Right atrium auricular region (tissue), 2 donors: ENCODE measurements around the gene SLC8A3. TPM values are rescaled to one million over a fixed set of nuclear protein-coding genes. Genes with fewer than 3 reads are reported as not detected.

Experiments used
- DNase-seq: peaks from one replicate; pipeline ENCODE4 v3.0.0-alpha.2; 2019; ENCODE audit warnings: low spot score
- H3K27ac ChIP-seq, 2 donors: fragments of 200-600 bp; sonication (generic); 1 replicate in 1 of 2; 2 replicates in 1 of 2; pipeline ENCODE4 v1.5.1; 2016 to 2019
- H3K27me3 ChIP-seq, 2 donors: fragments of 200-600 bp; sonication (generic); one replicate each; pipeline versions ENCODE4 v1.5.1 to v1.6.0; 2017 to 2019
- H3K36me3 ChIP-seq: fragments of 200-600 bp; sonication (generic); one replicate; pipeline ENCODE4 v1.5.1; 2016
- H3K4me1 ChIP-seq, 2 donors: fragments of 200-600 bp; sonication (generic); one replicate each; pipeline versions ENCODE4 v1.5.1 to v1.6.0; 2017 to 2019
- H3K4me3 ChIP-seq, 2 donors: fragments of 200-600 bp; sonication (generic); 1 replicate in 1 of 2; 2 replicates in 1 of 2; pipeline ENCODE4 v1.5.1; 2017 to 2019; ENCODE audit warnings: mild to moderate bottlenecking in 1 of 2, moderate library complexity in 1 of 2
- H3K9me3 ChIP-seq, 2 donors: fragments of 200-600 bp; sonication (generic); one replicate each; pipeline ENCODE4 v1.5.1; 2019
- total RNA-seq, 2 donors: library from RNA; depleted of rRNA; stranded (reverse); fragments of >200 nt; gene quantifications; one replicate each; pipeline ENCODE4 v1.1.0, GENCODE V29; 2016
- TF ChIP-seq, protein P1 (sequence below), 2 donors: fragments of 200-600 bp; sonication (generic); IDR thresholded peaks; one replicate each; pipeline ENCODE4 v1.5.1; 2019; ENCODE audit warnings: antibody characterized with exemption in 2 of 2

SLC8A3 gene
- total RNA-seq, 2 donors from 2014 or later: 1.3 to 1.4 TPM

DNA sequence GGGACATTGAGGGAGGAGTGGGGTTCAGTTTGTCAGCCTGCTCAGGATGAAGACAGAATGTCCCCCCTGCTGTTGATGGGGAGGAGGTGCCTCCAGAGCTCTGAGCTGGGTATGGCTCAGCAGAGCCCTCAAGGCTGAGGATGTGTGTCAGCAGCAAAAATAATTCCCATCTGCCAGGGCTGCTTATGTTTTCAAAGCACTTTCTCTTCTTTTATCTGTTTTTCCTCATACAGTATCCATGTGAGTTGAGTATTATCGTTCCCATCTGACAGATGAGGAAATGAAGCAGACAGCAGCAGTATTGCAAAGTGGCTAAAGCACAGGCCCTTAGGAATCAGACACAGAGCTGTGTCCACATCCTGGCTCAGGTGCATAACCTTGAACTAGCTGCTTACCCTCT is 94.1 kb downstream of the SLC8A3 start:
- Histone ChIP-seq H3K9me3 (no peaks in the 10 kb centered on the region), H3K27ac (no peak overlapping the region), H3K27me3 (no peaks in the 10 kb centered on the region), H3K36me3 (no peaks in the 10 kb centered on the region), H3K4me3 (no peak overlapping the region), H3K4me1 (peaks cover 0 to 10% of the 10 kb centered on the region in 2 donors)
- TF ChIP-seq, protein P1, sequence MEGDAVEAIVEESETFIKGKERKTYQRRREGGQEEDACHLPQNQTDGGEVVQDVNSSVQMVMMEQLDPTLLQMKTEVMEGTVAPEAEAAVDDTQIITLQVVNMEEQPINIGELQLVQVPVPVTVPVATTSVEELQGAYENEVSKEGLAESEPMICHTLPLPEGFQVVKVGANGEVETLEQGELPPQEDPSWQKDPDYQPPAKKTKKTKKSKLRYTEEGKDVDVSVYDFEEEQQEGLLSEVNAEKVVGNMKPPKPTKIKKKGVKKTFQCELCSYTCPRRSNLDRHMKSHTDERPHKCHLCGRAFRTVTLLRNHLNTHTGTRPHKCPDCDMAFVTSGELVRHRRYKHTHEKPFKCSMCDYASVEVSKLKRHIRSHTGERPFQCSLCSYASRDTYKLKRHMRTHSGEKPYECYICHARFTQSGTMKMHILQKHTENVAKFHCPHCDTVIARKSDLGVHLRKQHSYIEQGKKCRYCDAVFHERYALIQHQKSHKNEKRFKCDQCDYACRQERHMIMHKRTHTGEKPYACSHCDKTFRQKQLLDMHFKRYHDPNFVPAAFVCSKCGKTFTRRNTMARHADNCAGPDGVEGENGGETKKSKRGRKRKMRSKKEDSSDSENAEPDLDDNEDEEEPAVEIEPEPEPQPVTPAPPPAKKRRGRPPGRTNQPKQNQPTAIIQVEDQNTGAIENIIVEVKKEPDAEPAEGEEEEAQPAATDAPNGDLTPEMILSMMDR (IDR thresholded peaks at IDR 0.05): no peak
- no peak for DNase-seq

DNA sequence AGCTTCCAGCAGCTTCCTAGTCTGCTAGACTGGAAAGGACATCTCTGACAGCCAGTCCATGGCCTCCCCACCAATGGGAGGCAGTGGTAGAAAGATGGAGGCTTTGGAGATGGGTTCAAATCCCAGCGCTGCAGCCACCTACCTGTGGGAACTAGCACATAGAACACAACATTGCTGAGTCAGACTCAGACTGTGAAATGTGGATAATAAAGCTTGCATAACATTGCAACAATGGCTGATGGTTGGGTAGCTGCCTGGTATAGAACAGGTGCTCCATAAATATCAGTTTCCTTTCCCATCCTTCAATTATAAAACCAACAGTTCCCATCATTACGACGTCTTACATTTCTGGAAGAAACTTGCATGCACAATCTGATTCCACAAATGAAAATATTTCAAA is 94.6 kb downstream of the SLC8A3 start:
- Histone ChIP-seq H3K4me1 (peaks cover 0 to 10% of the 10 kb centered on the region in 2 donors), H3K36me3 (no peaks in the 10 kb centered on the region), H3K27me3 (no peaks in the 10 kb centered on the region), H3K9me3 (no peaks in the 10 kb centered on the region), H3K27ac (no peak overlapping the region), H3K4me3 (no peak overlapping the region)
- TF ChIP-seq, protein P1 (IDR thresholded peaks at IDR 0.05): no peak
- DNase-seq: no peak

DNA sequence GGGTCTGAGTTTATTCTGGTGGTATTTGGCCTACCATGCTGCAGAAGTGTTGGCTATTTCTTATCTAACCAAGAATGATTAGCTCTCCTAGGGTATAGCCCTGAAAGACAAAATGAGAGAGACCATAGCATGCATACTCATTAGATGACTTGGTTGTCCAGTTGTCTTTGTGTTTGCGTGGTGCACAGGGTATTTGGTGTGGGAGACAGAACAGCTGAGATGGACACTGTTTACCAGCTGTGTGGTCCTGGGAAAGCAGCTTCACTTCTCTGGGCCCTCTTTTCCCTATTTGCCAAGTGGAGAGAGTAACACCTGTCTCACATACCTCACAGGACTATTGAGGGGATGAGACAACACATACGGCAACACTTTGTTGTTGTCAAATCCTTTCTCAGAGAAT is 95.6 kb downstream of the SLC8A3 start:
- H3K4me3 ChIP-seq: no peak overlapping the region
- H3K36me3 ChIP-seq: no peaks in the 10 kb centered on the region
- H3K27me3 ChIP-seq: no peaks in the 10 kb centered on the region
- TF ChIP-seq, protein P1 (IDR thresholded peaks at IDR 0.05): no peak
- no peak overlapping the region for H3K27ac ChIP-seq
- no peaks in the 10 kb centered on the region for H3K9me3 ChIP-seq
- no peak for DNase-seq
- H3K4me1 ChIP-seq: peaks cover 0 to 6% of the 10 kb centered on the region in 2 donors

GRCh38 chr14:70087380-70087697 is 101.4 kb downstream of the SLC8A3 start:
- Histone ChIP-seq H3K9me3 (no peaks in the 10 kb centered on the region), H3K4me3 (no peak overlapping the region), H3K27ac (no peak overlapping the region), H3K36me3 (no peaks in the 10 kb centered on the region), H3K4me1 (no peaks in the 10 kb centered on the region), H3K27me3 (peaks cover 0 to 3% of the 10 kb centered on the region in 2 donors)
- TF ChIP-seq, protein P1 (IDR thresholded peaks at IDR 0.05): no peak
- DNase-seq: no peak

DNA sequence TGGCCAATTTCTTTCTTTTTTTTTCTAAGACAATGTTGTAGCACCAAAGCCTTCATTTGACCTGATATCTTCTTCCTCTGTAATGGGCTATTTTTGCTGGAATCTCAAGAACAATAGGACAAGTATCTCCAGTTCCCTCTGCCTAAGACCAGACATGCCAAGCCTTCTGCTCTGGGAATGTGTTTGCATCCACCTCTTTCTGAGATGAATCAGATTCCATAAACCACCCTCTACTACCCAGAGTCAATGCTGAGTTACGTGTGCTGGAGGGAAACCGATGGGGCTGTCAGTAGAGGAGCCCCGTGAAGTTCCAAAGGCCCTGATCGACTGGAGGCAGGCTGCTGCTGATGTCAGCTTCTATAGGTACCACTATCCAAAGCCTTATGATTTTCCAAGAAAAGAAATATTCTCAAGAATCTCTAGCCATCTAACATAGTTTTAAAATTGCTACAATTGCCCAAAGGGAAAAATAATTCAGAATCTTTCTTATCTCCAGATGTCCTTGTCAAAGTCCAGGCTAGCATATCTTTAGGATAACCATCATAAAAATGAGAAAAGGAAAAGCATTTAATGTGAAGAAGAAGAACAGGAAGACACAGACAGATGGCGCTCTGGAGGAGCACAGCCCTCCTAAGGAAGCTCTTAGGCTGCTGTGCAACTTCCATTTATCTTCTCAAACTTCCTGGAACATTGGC is 101.9 kb downstream of the SLC8A3 start:
- no peak for DNase-seq
- Histone ChIP-seq H3K36me3 (no peaks in the 10 kb centered on the region), H3K4me1 (no peaks in the 10 kb centered on the region), H3K27ac (no peak overlapping the region), H3K4me3 (no peak overlapping the region), H3K27me3 (peaks cover 0 to 3% of the 10 kb centered on the region in 2 donors), H3K9me3 (no peaks in the 10 kb centered on the region)
- TF ChIP-seq, protein P1 (IDR thresholded peaks at IDR 0.05): peak in 1 of 2 donors; percentile 61

- no peak for DNase-seq
- no peaks in the 10 kb centered on the region for H3K36me3 ChIP-seq
- H3K27ac ChIP-seq: no peak overlapping the region
- peaks cover 0 to 3% of the 10 kb centered on the region in 2 donors for H3K27me3 ChIP-seq
- TF ChIP-seq, protein P1 (IDR thresholded peaks at IDR 0.05): no peak
- H3K9me3 ChIP-seq: no peaks in the 10 kb centered on the region
- no peaks in the 10 kb centered on the region for H3K4me1 ChIP-seq
- no peak overlapping the region for H3K4me3 ChIP-seq
These were observed 104.5 kb downstream of the SLC8A3 start for GRCh38 chr14:70084226-70084625.
